Endothelial cell (in vitro differentiated cells): ENCODE data around the gene CDCA3. TPM values are rescaled to one million over a fixed set of nuclear protein-coding genes. Genes with fewer than 3 reads are reported as not detected.
A peak's percentile ranks its signal among the peaks of the same experiment; 100 is the strongest.

Experiments used
- DNase-seq: peaks from one replicate; pipeline ENCODE4 v3.0.0; 2021; ENCODE audit warnings: low spot score
- H3K27ac Mint-ChIP-seq: one replicate; pipeline ENCODE4 v1.8.0; 2021; ENCODE audit warnings: mixed read lengths, inconsistent platforms; ENCODE audit not compliant: unreplicated experiment
- H3K27me3 Mint-ChIP-seq: one replicate; pipeline ENCODE4 v1.8.0; 2021; ENCODE audit warnings: mild to moderate bottlenecking, moderate library complexity, mixed read lengths, inconsistent platforms; ENCODE audit not compliant: unreplicated experiment
- H3K36me3 Mint-ChIP-seq: one replicate; pipeline ENCODE4 v1.8.0; 2021; ENCODE audit warnings: mild to moderate bottlenecking, low read depth, mixed read lengths, inconsistent platforms; ENCODE audit not compliant: unreplicated experiment
- H3K4me1 Mint-ChIP-seq: one replicate; pipeline ENCODE4 v1.8.0; 2021; ENCODE audit warnings: mild to moderate bottlenecking, mixed read lengths, inconsistent platforms; ENCODE audit not compliant: unreplicated experiment
- H3K4me3 Mint-ChIP-seq: one replicate; pipeline ENCODE4 v1.8.0; 2021; ENCODE audit warnings: mild to moderate bottlenecking, mixed read lengths, inconsistent platforms; ENCODE audit not compliant: unreplicated experiment
- H3K9me3 Mint-ChIP-seq: one replicate; pipeline ENCODE4 v1.8.0; 2021; ENCODE audit warnings: mixed read lengths, inconsistent platforms; ENCODE audit not compliant: unreplicated experiment
- total RNA-seq: library from RNA; stranded (reverse); fragmentation: NEBNext Ultra II Directional; extraction: Animal tissue kit (Norgen Biotek cat#: 25700); gene quantifications from one replicate; pipeline ENCODE4 v1.2.1, GENCODE V29; 2021; ENCODE audit not compliant: unreplicated experiment
- TF ChIP-seq, protein P1 (sequence below): fragments of 200-600 bp; sonication (generic); IDR thresholded peaks from one replicate; pipeline ENCODE4 v1.5.0; 2021; ENCODE audit warnings: antibody characterized with exemption; ENCODE audit not compliant: unreplicated experiment

The CDCA3 gene
- total RNA-seq, 1 donor from 2014 or later, result 6.2 TPM

DNA sequence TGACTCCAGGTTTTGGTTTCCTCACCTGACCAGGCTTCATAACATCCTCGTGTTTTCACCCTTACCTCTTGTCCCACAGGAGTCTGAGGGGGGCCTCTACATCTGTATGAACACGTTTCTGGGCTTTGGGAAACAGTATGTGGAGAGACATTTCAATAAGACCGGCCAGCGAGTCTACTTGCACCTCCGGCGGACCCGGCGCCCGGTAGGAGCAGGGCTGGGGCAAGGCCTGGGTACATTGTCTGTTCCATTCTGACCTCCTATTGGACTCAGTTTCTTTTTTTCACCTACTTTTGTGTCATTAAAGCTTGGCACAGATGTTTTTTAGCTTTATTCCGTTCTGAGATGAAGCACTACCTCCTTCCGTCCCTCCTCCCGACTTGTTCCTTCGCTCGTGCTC lies 4.2 kb upstream of the CDCA3 start:
- peaks cover 27% of the 10 kb centered on the region for H3K4me1 Mint-ChIP-seq
- H3K27me3 Mint-ChIP-seq, result peaks cover 6% of the 10 kb centered on the region
- H3K4me3 Mint-ChIP-seq, result no peak overlapping the region
- TF ChIP-seq, protein P1, sequence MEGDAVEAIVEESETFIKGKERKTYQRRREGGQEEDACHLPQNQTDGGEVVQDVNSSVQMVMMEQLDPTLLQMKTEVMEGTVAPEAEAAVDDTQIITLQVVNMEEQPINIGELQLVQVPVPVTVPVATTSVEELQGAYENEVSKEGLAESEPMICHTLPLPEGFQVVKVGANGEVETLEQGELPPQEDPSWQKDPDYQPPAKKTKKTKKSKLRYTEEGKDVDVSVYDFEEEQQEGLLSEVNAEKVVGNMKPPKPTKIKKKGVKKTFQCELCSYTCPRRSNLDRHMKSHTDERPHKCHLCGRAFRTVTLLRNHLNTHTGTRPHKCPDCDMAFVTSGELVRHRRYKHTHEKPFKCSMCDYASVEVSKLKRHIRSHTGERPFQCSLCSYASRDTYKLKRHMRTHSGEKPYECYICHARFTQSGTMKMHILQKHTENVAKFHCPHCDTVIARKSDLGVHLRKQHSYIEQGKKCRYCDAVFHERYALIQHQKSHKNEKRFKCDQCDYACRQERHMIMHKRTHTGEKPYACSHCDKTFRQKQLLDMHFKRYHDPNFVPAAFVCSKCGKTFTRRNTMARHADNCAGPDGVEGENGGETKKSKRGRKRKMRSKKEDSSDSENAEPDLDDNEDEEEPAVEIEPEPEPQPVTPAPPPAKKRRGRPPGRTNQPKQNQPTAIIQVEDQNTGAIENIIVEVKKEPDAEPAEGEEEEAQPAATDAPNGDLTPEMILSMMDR, result no peak
- peaks cover 33% of the 10 kb centered on the region for H3K36me3 Mint-ChIP-seq
- no peaks in the 10 kb centered on the region for H3K9me3 Mint-ChIP-seq
- DNase-seq, result no peak
- peak overlapping the region; percentile 30 for H3K27ac Mint-ChIP-seq

DNA sequence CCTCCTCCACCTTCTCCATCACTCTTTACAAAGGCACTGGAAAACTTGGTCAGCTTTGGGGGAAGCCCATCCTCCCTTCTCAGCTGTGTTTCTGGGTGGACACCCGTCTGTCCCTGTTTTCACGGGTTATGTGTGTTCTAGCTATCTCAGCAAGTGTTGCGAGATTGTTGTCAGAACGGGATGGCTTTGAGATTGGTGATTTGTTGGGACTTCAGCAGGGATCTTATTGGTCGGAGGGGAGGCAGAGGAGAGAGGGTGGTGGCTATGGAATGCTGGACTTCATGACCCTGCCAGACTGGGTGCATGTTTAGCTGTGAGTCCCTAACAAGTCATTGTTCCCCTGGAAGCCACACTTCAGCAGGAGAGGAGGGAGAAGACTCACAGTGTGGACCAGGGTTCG lies 3.0 kb upstream of the CDCA3 start:
- Mint-ChIP-seq H3K27me3 (peaks cover 5% of the 10 kb centered on the region), H3K36me3 (peaks cover 37% of the 10 kb centered on the region), H3K4me1 (peaks cover 31% of the 10 kb centered on the region), H3K9me3 (no peaks in the 10 kb centered on the region), H3K4me3 (peak overlapping the region; percentile 9), H3K27ac (peak overlapping the region; percentile 39)
- DNase-seq, result no peak
- TF ChIP-seq, protein P1, result no peak

DNA sequence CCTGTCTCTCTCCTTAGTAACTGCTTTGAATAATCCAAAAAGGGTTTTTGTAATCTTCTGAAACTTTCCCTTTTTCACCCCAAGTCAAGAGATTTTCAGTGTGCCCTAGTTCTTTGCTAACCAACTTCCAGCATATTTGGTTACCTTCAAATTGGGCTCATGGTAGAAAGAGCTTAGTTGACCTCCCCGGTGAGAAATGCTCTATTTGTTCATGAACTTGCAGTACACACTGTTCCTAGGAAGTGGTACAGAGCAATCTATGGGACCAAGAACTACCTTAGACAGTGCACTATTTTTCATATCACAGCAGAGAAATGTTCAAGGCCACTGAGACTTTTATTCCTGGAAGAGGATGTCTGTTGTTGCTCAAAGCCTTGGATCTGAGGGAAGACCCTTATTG lies 2.5 kb upstream of the CDCA3 start:
- TF ChIP-seq, protein P1, result no peak
- H3K4me1 Mint-ChIP-seq, result peaks cover 31% of the 10 kb centered on the region
- no peaks in the 10 kb centered on the region for H3K9me3 Mint-ChIP-seq
- H3K27ac Mint-ChIP-seq, result no peak overlapping the region
- no peak for DNase-seq
- peaks cover 41% of the 10 kb centered on the region for H3K36me3 Mint-ChIP-seq
- peaks cover 5% of the 10 kb centered on the region for H3K27me3 Mint-ChIP-seq
- peak overlapping the region; percentile 99 for H3K4me3 Mint-ChIP-seq

DNA sequence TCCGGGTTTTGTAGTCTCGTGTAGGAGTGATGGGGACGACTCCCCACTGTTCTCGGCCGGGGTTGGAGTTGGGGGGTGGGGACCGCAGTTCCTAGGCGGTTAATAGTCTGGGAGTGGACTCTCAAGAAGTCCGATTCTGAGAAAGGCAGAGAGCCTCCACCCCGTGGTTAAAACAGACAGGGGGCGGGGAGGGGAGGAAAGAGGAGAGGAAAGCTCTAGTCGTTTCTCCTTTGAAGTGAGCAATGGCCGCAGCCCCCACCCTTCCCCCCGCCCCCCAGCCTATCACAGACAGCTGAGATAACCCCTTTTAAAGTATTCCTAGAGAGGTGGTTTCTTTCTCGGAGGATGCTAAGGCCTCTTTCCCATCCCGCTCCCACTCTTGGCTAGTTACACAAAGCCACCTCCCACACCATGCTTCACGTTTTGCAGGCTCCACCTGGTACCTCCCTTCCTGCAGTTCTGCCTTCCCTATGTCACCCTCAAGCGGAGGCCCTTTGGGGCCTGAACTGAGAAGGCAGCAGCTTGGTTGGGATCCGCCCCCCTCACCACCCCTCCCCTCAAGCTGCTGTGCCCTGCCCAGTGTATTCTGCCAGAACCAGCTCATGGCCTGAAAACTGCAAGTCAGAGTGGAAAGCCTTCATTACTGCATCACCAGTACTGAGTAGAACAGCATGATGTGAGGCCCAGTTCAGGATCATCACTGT lies 1.7 kb upstream of the CDCA3 start:
- no peaks in the 10 kb centered on the region for H3K9me3 Mint-ChIP-seq
- H3K4me1 Mint-ChIP-seq, result peaks cover 31% of the 10 kb centered on the region
- peak overlapping the region; percentile 90 for H3K27ac Mint-ChIP-seq
- peaks cover 41% of the 10 kb centered on the region for H3K36me3 Mint-ChIP-seq
- TF ChIP-seq, protein P1, result no peak
- DNase-seq, result no peak
- peak overlapping the region; percentile 99 for H3K4me3 Mint-ChIP-seq
- H3K27me3 Mint-ChIP-seq, result peaks cover 10% of the 10 kb centered on the region

DNA sequence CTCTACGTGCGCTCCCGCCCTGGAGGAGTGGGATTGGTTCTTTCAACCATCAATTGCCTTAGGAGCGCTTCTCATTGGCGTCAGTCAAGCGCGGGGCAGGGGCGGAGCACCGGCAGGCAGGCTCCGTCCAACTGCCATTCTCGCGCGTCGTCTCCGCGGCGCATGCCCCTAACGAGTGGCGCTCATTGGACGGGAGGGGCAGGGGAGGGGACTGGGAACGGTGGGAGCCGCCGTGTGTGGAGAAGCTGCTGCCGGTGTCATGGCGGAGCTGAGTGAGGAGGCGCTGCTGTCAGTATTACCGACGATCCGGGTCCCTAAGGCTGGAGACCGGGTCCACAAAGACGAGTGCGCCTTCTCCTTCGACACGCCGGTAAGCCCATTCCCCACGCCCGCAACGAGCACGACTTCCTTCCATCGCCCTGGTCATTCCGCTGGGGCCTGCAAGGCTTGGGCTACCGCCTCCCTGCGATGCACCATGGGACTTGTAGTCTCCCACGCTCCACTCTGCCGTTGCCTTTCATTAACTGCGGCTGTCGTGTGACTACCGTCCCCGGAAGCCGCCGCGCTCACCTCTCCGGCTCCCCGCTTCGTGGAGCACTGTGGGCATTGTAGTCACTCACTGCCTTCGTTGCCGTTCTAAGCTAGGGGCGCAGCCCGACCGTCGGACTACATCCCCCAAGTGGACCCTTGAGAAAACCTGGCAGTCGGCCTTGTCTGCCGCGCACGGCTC lies 1.0 kb upstream of the CDCA3 start, which contains the start of gene USP5:
Gene USP5 (plus strand): TSS at position 230 of the 730 bp plus-strand sequence. CDS start 30 bp downstream, at position 260.
- TF ChIP-seq, protein P1, result no peak
- peak; percentile 98 for DNase-seq
- peaks cover 38% of the 10 kb centered on the region for H3K36me3 Mint-ChIP-seq
- H3K4me1 Mint-ChIP-seq, result peaks cover 31% of the 10 kb centered on the region
- no peaks in the 10 kb centered on the region for H3K9me3 Mint-ChIP-seq
- H3K27me3 Mint-ChIP-seq, result peaks cover 10% of the 10 kb centered on the region
- H3K4me3 Mint-ChIP-seq, result peak within 1 kb of the TSS; percentile 99
- H3K27ac Mint-ChIP-seq, result peak within 1 kb of the TSS; percentile 90
